GM18517 (cell line): ENCODE results near the gene SCAMP1.
A peak's percentile ranks its signal among the peaks of the same experiment; 100 is the strongest.
"Not testable (repeated sequence)": the region's sequence is repeated elsewhere in the genome, so short reads cannot be mapped to it uniquely, and the experiment has no call there.

Source experiments
- ATAC-seq: cut with Tn5 transposase; IDR thresholded peaks from one replicate; pipeline ENCODE4 v1.9.1; 2021; ENCODE audit warnings: mild to moderate bottlenecking, moderate library complexity; ENCODE audit not compliant: unreplicated experiment

Gene SCAMP1

GRCh38 chr5:78419396-78419795, 59.0 kb downstream of the SCAMP1 start:
- ATAC-seq: no peak

- ATAC-seq: no peak
Measured at GRCh38 chr5:78420548-78420947, 60.1 kb downstream of the SCAMP1 start.

- ATAC-seq: no peak
Measured at GRCh38 chr5:78424665-78425064, 64.2 kb downstream of the SCAMP1 start.

- ATAC-seq: no peak
Measured at GRCh38 chr5:78429332-78429980, 69.0 kb downstream of the SCAMP1 start.

DNA sequence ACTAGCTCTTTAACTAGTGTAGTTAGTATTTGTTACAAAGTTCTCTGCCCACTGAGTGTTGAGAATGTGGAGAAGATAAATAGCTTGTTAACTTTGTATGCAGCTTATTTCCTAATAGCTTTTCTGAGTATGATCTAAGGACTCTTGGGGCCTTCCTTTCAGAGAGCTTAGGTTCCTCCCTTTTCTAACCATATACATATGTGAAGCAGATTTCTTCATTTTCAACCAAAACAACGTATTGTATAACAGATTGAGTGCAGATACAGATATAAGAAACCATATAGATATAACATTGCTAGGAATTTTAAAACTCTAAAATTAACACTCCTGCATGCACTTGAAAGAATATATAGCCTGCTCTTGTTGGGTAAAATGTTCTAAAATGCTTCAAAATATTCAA, 70.4 kb downstream of the SCAMP1 start:
- no peak for ATAC-seq

GRCh38 chr5:78433972-78434371, 73.6 kb downstream of the SCAMP1 start:
- no peak for ATAC-seq

DNA sequence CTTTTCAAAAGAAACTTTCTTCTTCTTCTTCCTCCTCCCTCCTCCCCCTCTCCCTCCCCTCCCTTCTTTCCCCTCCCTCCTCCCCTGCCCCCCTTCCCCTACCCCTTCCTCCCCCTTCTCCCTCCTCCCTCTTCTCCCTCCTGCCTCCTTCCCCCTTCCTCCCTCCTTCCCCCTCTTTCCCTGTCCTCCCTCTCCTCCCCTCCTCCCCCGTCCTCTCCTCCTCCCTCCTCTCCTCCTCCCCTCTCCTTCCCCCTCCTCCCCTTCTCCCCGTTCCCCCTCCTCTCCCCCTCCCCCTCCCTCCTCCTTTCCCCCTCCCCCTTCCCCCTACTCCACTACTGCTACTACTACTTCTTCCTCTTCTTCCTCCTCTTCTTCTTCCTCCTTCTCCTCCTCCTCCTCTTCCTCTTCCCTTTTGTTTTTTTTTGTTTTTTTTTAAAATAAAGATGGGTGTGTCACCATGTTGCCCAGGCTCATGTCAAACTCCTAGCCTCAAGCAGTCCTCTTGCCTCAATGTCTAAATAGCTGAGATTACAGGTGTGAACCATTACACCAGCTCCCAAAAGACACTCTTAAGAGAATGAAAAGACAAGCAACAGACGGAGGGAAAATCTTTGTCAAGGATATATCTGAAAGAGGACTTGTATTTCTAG, 87.5 kb downstream of the SCAMP1 start:
- ATAC-seq: no peak

- no peak for ATAC-seq
Measured at GRCh38 chr5:78449103-78449502, 88.7 kb downstream of the SCAMP1 start.

GRCh38 chr5:78457507-78457906, 97.1 kb downstream of the SCAMP1 start:
- not testable (repeated sequence) for ATAC-seq

GRCh38 chr5:78458843-78459242, 98.4 kb downstream of the SCAMP1 start:
- ATAC-seq: no peak

DNA sequence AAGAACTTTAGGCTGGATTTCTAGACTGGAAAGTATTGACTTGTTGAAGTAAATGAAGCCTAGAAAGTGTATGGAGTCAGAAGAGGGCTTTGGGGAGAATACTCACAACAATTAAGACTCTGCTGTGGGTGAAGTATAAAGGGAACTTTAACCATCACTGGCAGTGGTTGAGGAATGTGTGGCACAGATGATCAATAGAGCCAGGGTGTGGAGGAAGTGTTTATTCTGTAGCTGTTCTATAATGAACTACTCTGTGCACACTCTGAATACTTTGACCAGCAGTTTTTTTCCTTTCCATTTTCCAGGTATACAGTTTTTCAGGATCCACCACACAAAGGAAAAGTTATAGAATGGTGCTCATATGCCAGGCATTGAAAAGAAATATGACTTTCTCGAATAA, 106.7 kb downstream of the SCAMP1 start:
- ATAC-seq: no peak

DNA sequence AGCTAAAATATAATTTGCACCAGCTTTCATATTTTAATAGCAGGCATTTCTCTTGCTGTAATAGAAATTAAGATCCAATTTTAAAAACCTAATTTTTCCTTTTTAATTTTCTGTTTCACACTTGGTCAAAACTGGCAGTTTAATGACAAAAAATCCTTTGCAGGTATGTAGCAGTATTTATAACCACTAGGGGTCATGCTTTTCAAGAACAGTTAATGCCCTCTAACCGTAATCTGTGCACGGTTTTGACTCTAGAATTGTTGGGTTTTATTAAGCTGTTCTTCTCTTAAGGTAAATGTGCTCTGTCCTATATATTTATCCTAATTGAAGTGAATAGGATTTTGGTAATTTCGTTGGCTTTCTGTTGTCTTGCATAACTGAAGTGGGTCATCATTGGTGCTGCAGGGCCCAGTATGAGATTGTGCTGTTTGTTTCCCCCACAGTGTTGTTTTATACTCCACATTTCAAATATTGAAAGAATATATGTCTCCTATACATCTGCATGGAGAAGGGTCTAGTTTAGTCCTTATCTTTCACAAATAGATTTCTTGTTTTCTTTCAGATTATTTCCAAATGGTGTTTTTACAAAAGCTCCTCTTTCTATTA, 107.4 kb downstream of the SCAMP1 start:
- ATAC-seq: no peak

- no peak for ATAC-seq
Measured at GRCh38 chr5:78471896-78472295, 111.5 kb downstream of the SCAMP1 start.

GRCh38 chr5:78472469-78473106, 112.2 kb downstream of the SCAMP1 start:
- no peak for ATAC-seq

DNA sequence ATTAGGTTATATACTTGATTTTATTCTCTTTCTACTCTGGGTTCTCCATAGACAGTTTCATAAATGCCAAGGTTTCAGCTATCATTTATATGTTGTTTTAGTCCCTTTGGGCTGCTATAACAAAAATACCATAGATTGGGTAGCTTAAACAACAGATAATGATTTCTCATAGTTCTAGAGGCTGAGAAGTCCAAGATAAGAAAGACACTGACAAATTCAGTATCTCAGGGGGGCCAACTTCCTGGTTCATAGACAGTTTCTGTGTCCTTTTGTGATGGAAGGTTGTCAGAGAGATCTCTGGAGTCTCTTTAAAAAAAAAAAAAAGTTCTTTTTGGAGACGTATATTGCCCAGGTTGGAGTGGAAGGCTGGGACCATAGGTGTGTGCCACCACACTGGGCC, 113.3 kb downstream of the SCAMP1 start:
- ATAC-seq: no peak

GRCh38 chr5:78475370-78475769, 115.0 kb downstream of the SCAMP1 start:
- no peak for ATAC-seq

DNA sequence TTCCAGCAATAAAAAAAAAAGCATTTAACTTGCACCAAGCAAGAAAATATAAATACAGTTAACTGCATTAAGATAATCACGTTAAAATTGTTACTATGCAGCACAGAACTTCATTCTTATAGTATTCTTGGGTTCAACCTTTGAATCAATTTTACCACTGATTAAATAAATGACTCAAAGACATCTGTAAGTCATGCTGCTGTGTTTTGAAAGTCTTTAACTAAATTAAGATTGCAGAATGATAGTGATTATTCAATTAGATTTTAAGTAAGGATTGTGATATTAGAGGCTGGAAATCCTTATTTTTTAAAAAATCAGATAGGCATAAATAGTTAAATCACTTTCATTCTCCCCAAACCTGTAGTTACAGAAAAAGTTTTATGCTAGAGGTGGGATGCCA, 116.4 kb downstream of the SCAMP1 start:
- ATAC-seq: no peak

DNA sequence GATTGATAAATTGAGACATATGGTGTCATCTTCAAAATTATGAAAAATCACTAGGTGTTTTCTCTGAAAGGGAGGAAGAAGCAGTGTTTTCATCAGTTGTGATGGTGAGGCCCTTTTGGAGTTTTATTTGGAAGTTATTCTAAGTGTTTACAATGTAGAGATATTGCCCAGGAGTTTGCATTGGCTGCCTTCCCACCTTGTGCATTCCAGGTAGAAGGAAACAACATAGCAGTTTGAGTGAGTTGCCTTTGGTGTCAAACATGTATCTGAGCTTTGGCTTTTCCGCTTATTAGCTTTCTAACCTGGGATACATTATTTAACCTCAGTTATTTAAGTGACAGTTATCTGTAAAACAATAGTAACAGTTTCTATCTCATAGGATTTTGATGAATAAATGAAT, 122.5 kb downstream of the SCAMP1 start:
- ATAC-seq: no peak

DNA sequence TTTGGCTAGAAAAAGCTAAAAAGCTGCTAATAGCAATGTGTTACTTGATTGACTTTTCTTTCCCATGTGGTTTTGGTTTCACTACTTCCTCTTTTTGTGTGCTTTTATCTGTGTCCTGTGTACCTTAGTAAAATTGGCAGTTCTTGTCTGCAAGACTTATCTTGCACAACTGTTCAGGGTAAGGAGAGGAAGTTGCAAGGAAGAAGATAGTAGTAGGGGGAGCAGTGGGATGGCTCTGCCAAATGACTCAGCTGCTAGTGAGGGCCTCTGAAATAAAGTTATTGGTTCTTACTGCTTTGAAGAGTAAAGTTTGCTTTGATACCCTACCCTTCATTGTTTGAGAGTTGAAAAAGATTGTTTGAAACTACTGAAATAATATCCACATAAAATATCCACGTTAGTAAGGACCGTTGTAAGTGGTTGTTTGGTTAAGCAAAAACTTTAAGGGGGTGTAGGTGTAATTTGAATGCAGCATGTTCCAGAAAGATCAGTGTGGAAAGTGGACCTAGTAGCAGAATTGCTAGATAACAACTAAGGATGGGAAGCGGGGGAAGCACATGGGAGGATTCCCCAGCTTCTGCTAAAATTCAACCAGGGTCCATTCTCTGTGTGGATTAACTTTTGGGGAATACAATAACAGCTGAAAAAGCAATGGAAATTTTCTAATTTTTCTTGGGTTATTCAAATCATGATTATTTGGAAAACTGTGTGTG, 123.5 kb downstream of the SCAMP1 start:
- ATAC-seq: peak; percentile 92

- ATAC-seq: no peak
Measured at GRCh38 chr5:78486218-78486617, 125.8 kb downstream of the SCAMP1 start.

- no peak for ATAC-seq
Measured at GRCh38 chr5:78487846-78488245, 127.4 kb downstream of the SCAMP1 start.
